ENCODE data around the gene CXCL14.

DNA sequence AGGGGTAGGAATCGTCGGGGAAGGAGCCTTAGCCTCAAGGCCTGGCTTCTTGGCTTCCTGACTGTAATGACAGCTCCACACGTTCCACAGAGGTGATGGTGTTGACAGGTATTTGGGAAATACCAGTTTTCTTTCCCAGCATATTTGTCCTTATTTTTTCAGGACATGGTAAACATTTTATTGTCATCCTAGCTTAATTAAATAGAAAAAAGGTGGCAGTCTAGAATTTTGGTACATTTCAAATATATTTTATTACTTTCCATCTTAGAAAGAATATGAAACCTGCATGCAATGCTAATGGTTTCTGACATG is 8.4 kb downstream of the CXCL14 start:
- TF ChIP-seq, protein P1, sequence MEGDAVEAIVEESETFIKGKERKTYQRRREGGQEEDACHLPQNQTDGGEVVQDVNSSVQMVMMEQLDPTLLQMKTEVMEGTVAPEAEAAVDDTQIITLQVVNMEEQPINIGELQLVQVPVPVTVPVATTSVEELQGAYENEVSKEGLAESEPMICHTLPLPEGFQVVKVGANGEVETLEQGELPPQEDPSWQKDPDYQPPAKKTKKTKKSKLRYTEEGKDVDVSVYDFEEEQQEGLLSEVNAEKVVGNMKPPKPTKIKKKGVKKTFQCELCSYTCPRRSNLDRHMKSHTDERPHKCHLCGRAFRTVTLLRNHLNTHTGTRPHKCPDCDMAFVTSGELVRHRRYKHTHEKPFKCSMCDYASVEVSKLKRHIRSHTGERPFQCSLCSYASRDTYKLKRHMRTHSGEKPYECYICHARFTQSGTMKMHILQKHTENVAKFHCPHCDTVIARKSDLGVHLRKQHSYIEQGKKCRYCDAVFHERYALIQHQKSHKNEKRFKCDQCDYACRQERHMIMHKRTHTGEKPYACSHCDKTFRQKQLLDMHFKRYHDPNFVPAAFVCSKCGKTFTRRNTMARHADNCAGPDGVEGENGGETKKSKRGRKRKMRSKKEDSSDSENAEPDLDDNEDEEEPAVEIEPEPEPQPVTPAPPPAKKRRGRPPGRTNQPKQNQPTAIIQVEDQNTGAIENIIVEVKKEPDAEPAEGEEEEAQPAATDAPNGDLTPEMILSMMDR (IDR thresholded peaks at IDR 0.05): no peak
- no peak for TF ChIP-seq POLR2A (IDR thresholded peaks at IDR 0.05)
